Measurements from ENCODE around the gene NR6A1.

DNA sequence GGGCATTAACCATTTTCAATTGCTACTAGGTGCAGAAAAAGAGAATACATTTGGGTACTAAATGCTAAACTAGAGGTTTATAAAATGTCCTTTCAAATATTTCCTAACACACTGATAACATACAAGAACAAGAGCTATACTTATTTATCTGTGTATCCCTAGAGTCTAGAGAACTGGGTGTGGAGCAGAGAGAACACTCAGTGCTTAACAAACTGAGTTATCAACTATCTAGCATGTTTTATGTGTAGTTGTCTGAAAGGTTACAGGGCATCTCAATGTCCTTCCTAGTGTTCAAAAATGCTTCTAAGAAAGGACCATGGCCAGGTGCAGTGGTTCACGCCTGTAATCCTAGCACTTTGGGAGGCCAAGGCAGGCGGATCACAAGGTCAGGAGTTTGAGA is 40.3 kb downstream of the NR6A1 start:
- no peak for TF ChIP-seq POLR2A (IDR thresholded peaks at IDR 0.05; ENCODE audit: low read length)
- TF ChIP-seq GATA1 (IDR thresholded peaks at IDR 0.05; ENCODE audit: low read depth, low read length) = no peak
